H1 (cell line): ENCODE results near the gene STKLD1. TPM values are rescaled to one million over a fixed set of nuclear protein-coding genes. Genes with fewer than 3 reads are reported as not detected.

Experiments
- polyA plus RNA-seq, 7 experiments: library from polyadenylated mRNA; depleted of rRNA in 3 of 7; stranded (reverse) in 5 of 7; unstranded in 2 of 7; fragments of >200 nt in 5 of 7; fragments of 200-250 nt in 2 of 7; gene quantifications; 1 replicate in 5 of 7; 2 replicates in 1 of 7; 4 replicates in 1 of 7; pipeline versions ENCODE4 v1.2.1 to v1.2.3, GENCODE V29; 2011 to 2013; ENCODE audit warnings: missing spikeins in 2 of 7, mixed read lengths in 2 of 7
- total RNA-seq: library from RNA; stranded (reverse); fragmentation: NEBNext Ultra II Directional; extraction: Animal tissue kit (Norgen Biotek cat#: 25700); gene quantifications from 2 replicates; pipeline ENCODE4 v1.2.1, GENCODE V29; 2021
- TF ChIP-seq, protein P1 (sequence below): fragments of 300-600 bp; sonication (generic); IDR thresholded peaks from 2 replicates; pipeline ENCODE4 v1.7.1; 2012; ENCODE audit warnings: low read length, moderate library complexity, mild to moderate bottlenecking, inconsistent platforms; ENCODE audit not compliant: insufficient replicate concordance

The STKLD1 gene
- total and polyA plus RNA-seq, 2 of the 8 experiments (the other 6 are each of a cell fraction or from before 2014, with no cell fraction given) = 0.26 TPM; not detected in 1

- TF ChIP-seq, protein P1, sequence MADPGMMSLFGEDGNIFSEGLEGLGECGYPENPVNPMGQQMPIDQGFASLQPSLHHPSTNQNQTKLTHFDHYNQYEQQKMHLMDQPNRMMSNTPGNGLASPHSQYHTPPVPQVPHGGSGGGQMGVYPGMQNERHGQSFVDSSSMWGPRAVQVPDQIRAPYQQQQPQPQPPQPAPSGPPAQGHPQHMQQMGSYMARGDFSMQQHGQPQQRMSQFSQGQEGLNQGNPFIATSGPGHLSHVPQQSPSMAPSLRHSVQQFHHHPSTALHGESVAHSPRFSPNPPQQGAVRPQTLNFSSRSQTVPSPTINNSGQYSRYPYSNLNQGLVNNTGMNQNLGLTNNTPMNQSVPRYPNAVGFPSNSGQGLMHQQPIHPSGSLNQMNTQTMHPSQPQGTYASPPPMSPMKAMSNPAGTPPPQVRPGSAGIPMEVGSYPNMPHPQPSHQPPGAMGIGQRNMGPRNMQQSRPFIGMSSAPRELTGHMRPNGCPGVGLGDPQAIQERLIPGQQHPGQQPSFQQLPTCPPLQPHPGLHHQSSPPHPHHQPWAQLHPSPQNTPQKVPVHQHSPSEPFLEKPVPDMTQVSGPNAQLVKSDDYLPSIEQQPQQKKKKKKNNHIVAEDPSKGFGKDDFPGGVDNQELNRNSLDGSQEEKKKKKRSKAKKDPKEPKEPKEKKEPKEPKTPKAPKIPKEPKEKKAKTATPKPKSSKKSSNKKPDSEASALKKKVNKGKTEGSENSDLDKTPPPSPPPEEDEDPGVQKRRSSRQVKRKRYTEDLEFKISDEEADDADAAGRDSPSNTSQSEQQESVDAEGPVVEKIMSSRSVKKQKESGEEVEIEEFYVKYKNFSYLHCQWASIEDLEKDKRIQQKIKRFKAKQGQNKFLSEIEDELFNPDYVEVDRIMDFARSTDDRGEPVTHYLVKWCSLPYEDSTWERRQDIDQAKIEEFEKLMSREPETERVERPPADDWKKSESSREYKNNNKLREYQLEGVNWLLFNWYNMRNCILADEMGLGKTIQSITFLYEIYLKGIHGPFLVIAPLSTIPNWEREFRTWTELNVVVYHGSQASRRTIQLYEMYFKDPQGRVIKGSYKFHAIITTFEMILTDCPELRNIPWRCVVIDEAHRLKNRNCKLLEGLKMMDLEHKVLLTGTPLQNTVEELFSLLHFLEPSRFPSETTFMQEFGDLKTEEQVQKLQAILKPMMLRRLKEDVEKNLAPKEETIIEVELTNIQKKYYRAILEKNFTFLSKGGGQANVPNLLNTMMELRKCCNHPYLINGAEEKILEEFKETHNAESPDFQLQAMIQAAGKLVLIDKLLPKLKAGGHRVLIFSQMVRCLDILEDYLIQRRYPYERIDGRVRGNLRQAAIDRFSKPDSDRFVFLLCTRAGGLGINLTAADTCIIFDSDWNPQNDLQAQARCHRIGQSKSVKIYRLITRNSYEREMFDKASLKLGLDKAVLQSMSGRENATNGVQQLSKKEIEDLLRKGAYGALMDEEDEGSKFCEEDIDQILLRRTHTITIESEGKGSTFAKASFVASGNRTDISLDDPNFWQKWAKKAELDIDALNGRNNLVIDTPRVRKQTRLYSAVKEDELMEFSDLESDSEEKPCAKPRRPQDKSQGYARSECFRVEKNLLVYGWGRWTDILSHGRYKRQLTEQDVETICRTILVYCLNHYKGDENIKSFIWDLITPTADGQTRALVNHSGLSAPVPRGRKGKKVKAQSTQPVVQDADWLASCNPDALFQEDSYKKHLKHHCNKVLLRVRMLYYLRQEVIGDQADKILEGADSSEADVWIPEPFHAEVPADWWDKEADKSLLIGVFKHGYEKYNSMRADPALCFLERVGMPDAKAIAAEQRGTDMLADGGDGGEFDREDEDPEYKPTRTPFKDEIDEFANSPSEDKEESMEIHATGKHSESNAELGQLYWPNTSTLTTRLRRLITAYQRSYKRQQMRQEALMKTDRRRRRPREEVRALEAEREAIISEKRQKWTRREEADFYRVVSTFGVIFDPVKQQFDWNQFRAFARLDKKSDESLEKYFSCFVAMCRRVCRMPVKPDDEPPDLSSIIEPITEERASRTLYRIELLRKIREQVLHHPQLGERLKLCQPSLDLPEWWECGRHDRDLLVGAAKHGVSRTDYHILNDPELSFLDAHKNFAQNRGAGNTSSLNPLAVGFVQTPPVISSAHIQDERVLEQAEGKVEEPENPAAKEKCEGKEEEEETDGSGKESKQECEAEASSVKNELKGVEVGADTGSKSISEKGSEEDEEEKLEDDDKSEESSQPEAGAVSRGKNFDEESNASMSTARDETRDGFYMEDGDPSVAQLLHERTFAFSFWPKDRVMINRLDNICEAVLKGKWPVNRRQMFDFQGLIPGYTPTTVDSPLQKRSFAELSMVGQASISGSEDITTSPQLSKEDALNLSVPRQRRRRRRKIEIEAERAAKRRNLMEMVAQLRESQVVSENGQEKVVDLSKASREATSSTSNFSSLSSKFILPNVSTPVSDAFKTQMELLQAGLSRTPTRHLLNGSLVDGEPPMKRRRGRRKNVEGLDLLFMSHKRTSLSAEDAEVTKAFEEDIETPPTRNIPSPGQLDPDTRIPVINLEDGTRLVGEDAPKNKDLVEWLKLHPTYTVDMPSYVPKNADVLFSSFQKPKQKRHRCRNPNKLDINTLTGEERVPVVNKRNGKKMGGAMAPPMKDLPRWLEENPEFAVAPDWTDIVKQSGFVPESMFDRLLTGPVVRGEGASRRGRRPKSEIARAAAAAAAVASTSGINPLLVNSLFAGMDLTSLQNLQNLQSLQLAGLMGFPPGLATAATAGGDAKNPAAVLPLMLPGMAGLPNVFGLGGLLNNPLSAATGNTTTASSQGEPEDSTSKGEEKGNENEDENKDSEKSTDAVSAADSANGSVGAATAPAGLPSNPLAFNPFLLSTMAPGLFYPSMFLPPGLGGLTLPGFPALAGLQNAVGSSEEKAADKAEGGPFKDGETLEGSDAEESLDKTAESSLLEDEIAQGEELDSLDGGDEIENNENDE = no peak
These were observed 3.3 kb downstream of the STKLD1 start (continued) for GRCh38 chr9:133379153-133380086.
